Activated CD8-positive, alpha-beta T cell treated with anti-CD3 and anti-CD28 coated beads for 36 hours (primary cell): Measurements from ENCODE around the gene C12orf50. TPM values are rescaled to one million over a fixed set of nuclear protein-coding genes. Genes with fewer than 3 reads are reported as not detected.

Experiments used
- ATAC-seq: fragments of 200-7000 bp; cut with Tn5 transposase; one replicate; pipeline ENCODE4 v1.10.0; 2021; ENCODE audit warnings: mild to moderate bottlenecking, moderate library complexity
- CTCF ChIA-PET: fragments of 350-600 bp; sonication (Branson Sonifier 250); formaldehyde crosslinking; loops from one replicate; lab custom pipeline; 2021; ENCODE audit warnings: antibody characterized with exemption; lab: Charles Lee
- POLR2A ChIA-PET: fragments of 350-600 bp; sonication (Branson Sonifier 250); formaldehyde crosslinking; loops from one replicate; lab custom pipeline; 2021; ENCODE audit warnings: antibody characterized with exemption; lab: Charles Lee
- DNase-seq: peaks from one replicate; pipeline ENCODE4 v3.0.0-alpha.2; 2020
- H3K27ac Mint-ChIP-seq: one replicate; pipeline ENCODE4 v1.8.0; 2021; ENCODE audit warnings: mild to moderate bottlenecking, mixed read lengths
- H3K27me3 Mint-ChIP-seq: one replicate; pipeline ENCODE4 v1.8.0; 2021; ENCODE audit warnings: mixed read lengths
- H3K36me3 Mint-ChIP-seq: one replicate; pipeline ENCODE4 v1.8.0; 2021; ENCODE audit warnings: low read depth, mixed read lengths
- H3K4me1 Mint-ChIP-seq: one replicate; pipeline ENCODE4 v1.8.0; 2021; ENCODE audit warnings: low read depth, mixed read lengths
- H3K4me3 Mint-ChIP-seq: one replicate; pipeline ENCODE4 v1.8.0; 2021; ENCODE audit warnings: mild to moderate bottlenecking, moderate library complexity, mixed read lengths
- H3K9me3 Mint-ChIP-seq: one replicate; pipeline ENCODE4 v1.8.0; 2021; ENCODE audit warnings: mixed read lengths
- CTCF ChIP-seq: fragments of 200-600 bp; IDR thresholded peaks from one replicate; pipeline ENCODE4 v1.8.0; 2022; ENCODE audit warnings: antibody characterized with exemption, mild to moderate bottlenecking
- intact Hi-C: fragments of 100-400 bp; cut with micrococcal nuclease; formaldehyde crosslinking; loops from one replicate; pipeline ENCODE4 v1.10.0; 2022
- total RNA-seq, 2 experiments: library from RNA; stranded (reverse); gene quantifications; one replicate each; pipeline ENCODE4 v1.2.3, GENCODE V29; 2021

C12orf50 gene
- total RNA-seq, 2 experiments from 2014 or later: not detected

GRCh38 chr12:87939182-87939581 lies 90.0 kb downstream of the C12orf50 start:
- Mint-ChIP-seq H3K36me3 (no peaks in the 10 kb centered on the region), H3K27ac (no peak overlapping the region), H3K27me3 (peaks cover 1% of the 10 kb centered on the region), H3K9me3 (no peaks in the 10 kb centered on the region), H3K4me3 (no peak overlapping the region), H3K4me1 (no peaks in the 10 kb centered on the region)
- no peak for TF ChIP-seq CTCF
- ChIA-PET POLR2A (no interaction called here), CTCF (no interaction called here)
- intact Hi-C loops: no loop called here
- DNase-seq: no peak
- no peak for ATAC-seq

- no peaks in the 10 kb centered on the region for H3K36me3 Mint-ChIP-seq
- H3K4me3 Mint-ChIP-seq: no peak overlapping the region
- POLR2A ChIA-PET: no interaction called here
- no peak for TF ChIP-seq CTCF
- no peak for DNase-seq
- intact Hi-C loops: no loop called here
- no peaks in the 10 kb centered on the region for H3K4me1 Mint-ChIP-seq
- H3K27ac Mint-ChIP-seq: no peak overlapping the region
- ATAC-seq: no peak
- CTCF ChIA-PET: no interaction called here
- no peaks in the 10 kb centered on the region for H3K9me3 Mint-ChIP-seq
- peaks cover 1% of the 10 kb centered on the region for H3K27me3 Mint-ChIP-seq
Measured at GRCh38 chr12:87935216-87935615, 94.0 kb downstream of the C12orf50 start.

- intact Hi-C loops: no loop called here
- H3K36me3 Mint-ChIP-seq: no peaks in the 10 kb centered on the region
- peaks cover 1% of the 10 kb centered on the region for H3K27me3 Mint-ChIP-seq
- no peaks in the 10 kb centered on the region for H3K9me3 Mint-ChIP-seq
- no peak for TF ChIP-seq CTCF
- ChIA-PET POLR2A (no interaction called here), CTCF (no interaction called here)
- H3K4me1 Mint-ChIP-seq: no peaks in the 10 kb centered on the region
- DNase-seq (no peak), ATAC-seq (no peak)
- no peak overlapping the region for H3K27ac Mint-ChIP-seq
- no peak overlapping the region for H3K4me3 Mint-ChIP-seq
Measured at GRCh38 chr12:87933991-87934390, 95.2 kb downstream of the C12orf50 start.

- no peak overlapping the region for H3K4me3 Mint-ChIP-seq
- POLR2A ChIA-PET: no interaction called here
- no peak for TF ChIP-seq CTCF
- H3K4me1 Mint-ChIP-seq: no peaks in the 10 kb centered on the region
- ATAC-seq (no peak), DNase-seq (no peak)
- no peak overlapping the region for H3K27ac Mint-ChIP-seq
- H3K9me3 Mint-ChIP-seq: no peaks in the 10 kb centered on the region
- H3K36me3 Mint-ChIP-seq: no peaks in the 10 kb centered on the region
- intact Hi-C loops: no loop called here
- H3K27me3 Mint-ChIP-seq: peaks cover 1% of the 10 kb centered on the region
- CTCF ChIA-PET: no interaction called here
Measured at GRCh38 chr12:87931812-87932211, 97.4 kb downstream of the C12orf50 start.

GRCh38 chr12:87930627-87931026 lies 98.6 kb downstream of the C12orf50 start:
- H3K9me3 Mint-ChIP-seq: no peaks in the 10 kb centered on the region
- H3K27ac Mint-ChIP-seq: no peak overlapping the region
- no peaks in the 10 kb centered on the region for H3K36me3 Mint-ChIP-seq
- TF ChIP-seq CTCF: no peak
- DNase-seq (no peak), ATAC-seq (no peak)
- intact Hi-C loops: no loop called here
- H3K27me3 Mint-ChIP-seq: peaks cover 1% of the 10 kb centered on the region
- ChIA-PET POLR2A (no interaction called here), CTCF (no interaction called here)
- H3K4me3 Mint-ChIP-seq: no peak overlapping the region
- H3K4me1 Mint-ChIP-seq: no peaks in the 10 kb centered on the region

Other genes with a start within 250 kb of the C12orf50 start
- gene CEP290, start 112.7 kb upstream of the C12orf50 start, total RNA-seq: 10 to 100 TPM; 15.2 to 15.3 TPM
- gene TMTC3, start 112.9 kb upstream of the C12orf50 start, total RNA-seq: 1 to 10 TPM; 4.7 to 5.0 TPM